Activated naive CD8-positive, alpha-beta T cell treated with anti-CD3 and anti-CD28 coated beads, Interleukin-2, amount 50 U/mL, for 16 hours (primary cell): ENCODE measurements around the gene ASTN2.

ENCODE experiments used
- DNase-seq: peaks from one replicate; pipeline ENCODE4 v3.0.0-alpha.2; 2020; ENCODE audit warnings: low read depth, low spot score

ASTN2 gene

GRCh38 chr9:116566677-116567488, 848.0 kb downstream of the ASTN2 start:
- no peak for DNase-seq

GRCh38 chr9:116565986-116566385, 848.9 kb downstream of the ASTN2 start:
- DNase-seq = no peak

GRCh38 chr9:116564266-116564793, 850.5 kb downstream of the ASTN2 start:
- DNase-seq = no peak

- DNase-seq = no peak
These were observed 855.9 kb downstream of the ASTN2 start for GRCh38 chr9:116558818-116559540.

- no peak for DNase-seq
These were observed 856.8 kb downstream of the ASTN2 start for GRCh38 chr9:116558035-116558434.

GRCh38 chr9:116555556-116556155, 859.2 kb downstream of the ASTN2 start:
- no peak for DNase-seq

GRCh38 chr9:116555119-116555518, 859.7 kb downstream of the ASTN2 start:
- no peak for DNase-seq

- no peak for DNase-seq
These were observed 864.0 kb downstream of the ASTN2 start for GRCh38 chr9:116550696-116551436.

- no peak for DNase-seq
These were observed 864.8 kb downstream of the ASTN2 start for GRCh38 chr9:116549786-116550660.

- no peak for DNase-seq
These were observed 865.7 kb downstream of the ASTN2 start for GRCh38 chr9:116549061-116549664.

- no peak for DNase-seq
These were observed 867.0 kb downstream of the ASTN2 start for GRCh38 chr9:116547729-116548426.

- no peak for DNase-seq
These were observed 867.9 kb downstream of the ASTN2 start for GRCh38 chr9:116546711-116547581.

- no peak for DNase-seq
These were observed 870.0 kb downstream of the ASTN2 start for GRCh38 chr9:116544896-116545295.

- DNase-seq = no peak
These were observed 871.0 kb downstream of the ASTN2 start for GRCh38 chr9:116543731-116544400.

- no peak for DNase-seq
These were observed 873.5 kb downstream of the ASTN2 start for GRCh38 chr9:116541402-116541801.

- no peak for DNase-seq
These were observed 875.3 kb downstream of the ASTN2 start for GRCh38 chr9:116539549-116539948.

- DNase-seq = no peak
These were observed 889.2 kb downstream of the ASTN2 start for GRCh38 chr9:116525611-116526010.
